IPS-18a (cell line): ENCODE results near the gene PSG2.
"Not testable (repeated sequence)": the region's sequence is repeated elsewhere in the genome, so short reads cannot be mapped to it uniquely, and the experiment has no call there.

Source experiments
- H3K27ac ChIP-seq: one replicate; pipeline ENCODE4 v1.5.1; 2013; ENCODE audit warnings: low read length
- H3K27me3 ChIP-seq: one replicate; pipeline ENCODE4 v1.6.1; 2013; ENCODE audit warnings: mild to moderate bottlenecking, low read length; ENCODE audit not compliant: control insufficient read depth, insufficient read depth
- H3K36me3 ChIP-seq: one replicate; pipeline ENCODE4 v1.6.1; 2013; ENCODE audit warnings: low read depth, low read length; ENCODE audit not compliant: control insufficient read depth
- H3K4me1 ChIP-seq: one replicate; pipeline ENCODE4 v1.6.1; 2013; ENCODE audit warnings: low read depth, low read length; ENCODE audit not compliant: control insufficient read depth
- H3K4me3 ChIP-seq: one replicate; pipeline ENCODE4 v1.5.1; 2013; ENCODE audit warnings: low read length
- H3K9ac ChIP-seq: one replicate; pipeline ENCODE4 v1.6.1; 2013; ENCODE audit warnings: mild to moderate bottlenecking, low read length, moderate library complexity
- H3K9me3 ChIP-seq: one replicate; pipeline ENCODE4 v1.6.1; 2013; ENCODE audit warnings: low read depth, low read length; ENCODE audit not compliant: control insufficient read depth

PSG2 gene

GRCh38 chr19:43061326-43061725 is 21.2 kb downstream of the PSG2 start:
- not testable (repeated sequence) for H3K4me3 ChIP-seq, H3K27ac ChIP-seq, H3K36me3 ChIP-seq, H3K4me1 ChIP-seq, H3K27me3 ChIP-seq, H3K9ac ChIP-seq
- H3K9me3 ChIP-seq, result peaks cover 16% of the 10 kb centered on the region

- H3K36me3 ChIP-seq, H3K4me1 ChIP-seq, H3K27ac ChIP-seq, H3K9ac ChIP-seq, H3K27me3 ChIP-seq, H3K4me3 ChIP-seq: not testable (repeated sequence)
- peaks cover 22% of the 10 kb centered on the region for H3K9me3 ChIP-seq
These were observed 22.2 kb downstream of the PSG2 start for GRCh38 chr19:43060254-43060653.

GRCh38 chr19:43059482-43059881 is 23.0 kb downstream of the PSG2 start:
- H3K4me3 ChIP-seq, H3K36me3 ChIP-seq, H3K27me3 ChIP-seq, H3K4me1 ChIP-seq, H3K9ac ChIP-seq, H3K27ac ChIP-seq: not testable (repeated sequence)
- H3K9me3 ChIP-seq, result peaks cover 27% of the 10 kb centered on the region

GRCh38 chr19:43058440-43058839 is 24.1 kb downstream of the PSG2 start:
- H3K4me3 ChIP-seq, H3K36me3 ChIP-seq, H3K9ac ChIP-seq, H3K27me3 ChIP-seq, H3K4me1 ChIP-seq, H3K27ac ChIP-seq: not testable (repeated sequence)
- H3K9me3 ChIP-seq, result peaks cover 27% of the 10 kb centered on the region

GRCh38 chr19:43047966-43048365 is 34.5 kb downstream of the PSG2 start:
- H3K27me3 ChIP-seq, H3K27ac ChIP-seq, H3K9ac ChIP-seq, H3K36me3 ChIP-seq, H3K4me1 ChIP-seq, H3K4me3 ChIP-seq: not testable (repeated sequence)
- H3K9me3 ChIP-seq, result peaks cover 19% of the 10 kb centered on the region

GRCh38 chr19:43046578-43046977 is 35.9 kb downstream of the PSG2 start:
- H3K27me3 ChIP-seq, H3K4me3 ChIP-seq, H3K36me3 ChIP-seq, H3K27ac ChIP-seq, H3K4me1 ChIP-seq, H3K9ac ChIP-seq: not testable (repeated sequence)
- peaks cover 15% of the 10 kb centered on the region for H3K9me3 ChIP-seq

GRCh38 chr19:43043492-43044180 is 38.9 kb downstream of the PSG2 start:
- H3K4me1 ChIP-seq, H3K4me3 ChIP-seq, H3K36me3 ChIP-seq, H3K27ac ChIP-seq, H3K9ac ChIP-seq, H3K27me3 ChIP-seq: not testable (repeated sequence)
- peaks cover 15% of the 10 kb centered on the region for H3K9me3 ChIP-seq

GRCh38 chr19:43031645-43032044 is 50.9 kb downstream of the PSG2 start:
- H3K9ac ChIP-seq, H3K27ac ChIP-seq, H3K9me3 ChIP-seq, H3K36me3 ChIP-seq, H3K4me1 ChIP-seq, H3K4me3 ChIP-seq, H3K27me3 ChIP-seq: not testable (repeated sequence)

GRCh38 chr19:43028866-43029265 is 53.6 kb downstream of the PSG2 start:
- Histone ChIP-seq H3K36me3 (no peaks in the 10 kb centered on the region), H3K4me3 (no peak overlapping the region), H3K4me1 (no peaks in the 10 kb centered on the region), H3K9ac (no peak overlapping the region), H3K27me3 (no peaks in the 10 kb centered on the region), H3K9me3 (peaks cover 9% of the 10 kb centered on the region), H3K27ac (no peak overlapping the region)

GRCh38 chr19:43027985-43028384 is 54.5 kb downstream of the PSG2 start:
- H3K4me3 ChIP-seq, H3K4me1 ChIP-seq, H3K9me3 ChIP-seq, H3K9ac ChIP-seq, H3K27ac ChIP-seq, H3K27me3 ChIP-seq, H3K36me3 ChIP-seq: not testable (repeated sequence)

GRCh38 chr19:43027061-43027460 is 55.4 kb downstream of the PSG2 start:
- H3K36me3 ChIP-seq, H3K9ac ChIP-seq, H3K27me3 ChIP-seq, H3K27ac ChIP-seq, H3K4me3 ChIP-seq, H3K4me1 ChIP-seq, H3K9me3 ChIP-seq: not testable (repeated sequence)

GRCh38 chr19:43026369-43026768 is 56.1 kb downstream of the PSG2 start, which contains the start of gene PSG11:
TSS of gene PSG11 (minus strand) at chr19:43026469. CDS start at chr19:43026372, 97 bp downstream.
- not testable (repeated sequence) for H3K9me3 ChIP-seq, H3K27ac ChIP-seq, H3K4me3 ChIP-seq, H3K9ac ChIP-seq, H3K4me1 ChIP-seq, H3K27me3 ChIP-seq, H3K36me3 ChIP-seq
